Nucleus accumbens (tissue), 56 donors: Measurements from ENCODE around the gene ATAD3B.
"Not testable (repeated sequence)": the region's sequence is repeated elsewhere in the genome, so short reads cannot be mapped to it uniquely, and the experiment has no call there.

Source experiments
- DNase-seq, 56 donors: peaks; one replicate each; lab custom pipeline; 2025; lab: John Stamatoyannopoulos, UW

The ATAD3B gene

DNA sequence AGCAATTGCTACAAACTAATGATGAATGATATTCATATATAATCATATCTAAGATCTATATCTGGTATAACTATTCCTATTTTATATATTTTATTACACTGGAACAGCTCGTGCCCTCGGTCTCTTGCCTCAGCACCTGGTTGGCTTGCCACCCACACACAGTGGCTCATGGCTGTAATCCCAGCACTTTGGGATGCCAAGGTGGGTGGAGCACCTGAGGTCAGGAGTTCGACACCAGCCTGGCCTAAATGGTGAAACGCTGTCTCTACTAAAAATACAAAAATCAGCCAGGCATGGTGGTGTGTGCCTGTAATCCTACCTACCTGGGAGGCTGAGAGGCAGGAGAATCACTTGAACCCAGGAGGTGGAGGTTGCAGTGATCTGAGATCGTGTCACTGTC, 34.2 kb downstream of the ATAD3B start:
- not testable (repeated sequence) for DNase-seq

DNA sequence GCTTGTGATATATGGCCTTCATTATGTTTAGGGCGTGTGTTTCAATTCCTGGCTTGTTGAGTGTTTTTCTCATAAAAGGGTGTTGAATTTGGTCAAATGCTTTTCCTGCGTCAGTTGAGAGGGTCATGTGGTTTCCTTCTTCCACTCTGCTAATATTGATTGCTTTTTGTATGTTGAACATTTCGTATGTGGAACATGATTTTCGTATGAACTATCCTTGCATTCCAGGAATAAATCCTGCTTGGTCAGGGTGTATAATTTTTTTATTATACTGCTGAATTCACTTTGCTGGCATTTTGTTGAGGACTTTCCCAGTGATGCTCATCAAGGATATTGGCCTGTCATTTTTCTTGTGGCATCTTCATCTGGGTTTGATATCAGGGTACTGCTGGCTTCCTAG, 35.7 kb downstream of the ATAD3B start:
- DNase-seq: no peak

GRCh38 chr1:1508775-1509464, 37.4 kb downstream of the ATAD3B start:
- DNase-seq: not testable (repeated sequence)

- not testable (repeated sequence) for DNase-seq
These were observed 37.9 kb downstream of the ATAD3B start for GRCh38 chr1:1509465-1509850.

- no peak for DNase-seq
These were observed 39.5 kb downstream of the ATAD3B start for GRCh38 chr1:1510912-1511532.

- DNase-seq: peak in 55 of 56 donors; percentile 86 to 99 (median 96)
These were observed 40.1 kb downstream of the ATAD3B start, which contains the start of gene ATAD3A for GRCh38 chr1:1511533-1512285. Gene ATAD3A (plus strand): TSS chr1:1512162. CDS start chr1:1512269, 107 bp downstream.

GRCh38 chr1:1512425-1512824, 40.9 kb downstream of the ATAD3B start:
- not testable (repeated sequence) for DNase-seq

DNA sequence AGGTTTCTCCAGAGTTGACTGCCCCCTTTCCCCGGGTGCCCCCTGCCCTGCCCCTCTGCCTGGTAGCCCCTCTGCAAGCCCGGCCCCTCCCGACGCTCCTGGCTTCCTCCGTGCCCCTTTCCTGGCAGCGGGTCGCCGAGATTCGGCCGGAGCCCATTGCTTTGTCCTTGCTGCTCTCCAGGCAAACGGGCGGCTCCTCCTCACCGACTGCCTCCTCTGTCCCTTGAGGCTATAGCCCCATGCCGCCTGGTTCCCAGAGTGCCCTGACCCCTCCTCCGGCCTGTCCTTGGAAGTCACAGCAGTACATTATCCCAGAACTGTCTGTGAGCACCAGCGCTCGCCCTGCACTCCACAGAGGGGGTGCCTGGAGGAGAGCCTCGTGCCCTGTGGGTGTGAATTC, 42.1 kb downstream of the ATAD3B start:
- DNase-seq: not testable (repeated sequence)

- DNase-seq: not testable (repeated sequence)
These were observed 42.8 kb downstream of the ATAD3B start for GRCh38 chr1:1514376-1514775.

DNA sequence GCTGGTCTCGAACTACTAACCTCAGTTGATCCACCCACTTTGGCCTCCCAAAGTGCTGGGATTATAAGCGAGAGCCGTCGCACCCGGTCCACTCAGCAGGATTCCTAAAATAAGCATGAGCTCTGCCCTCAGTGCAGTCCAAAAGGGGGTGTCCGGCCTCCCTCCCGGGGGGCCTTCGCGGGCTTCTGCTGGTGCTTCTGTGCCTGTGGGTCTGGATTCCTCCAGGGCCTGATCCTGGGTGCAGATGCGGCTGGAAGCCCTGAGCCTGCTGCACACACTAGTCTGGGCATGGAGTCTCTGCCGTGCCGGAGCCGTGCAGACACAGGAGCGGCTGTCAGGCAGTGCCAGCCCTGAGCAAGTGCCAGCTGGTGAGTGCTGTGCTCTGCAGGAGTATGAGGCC, 45.4 kb downstream of the ATAD3B start:
- DNase-seq: not testable (repeated sequence)

- no peak for DNase-seq
These were observed 46.5 kb downstream of the ATAD3B start for GRCh38 chr1:1517973-1518620.

DNA sequence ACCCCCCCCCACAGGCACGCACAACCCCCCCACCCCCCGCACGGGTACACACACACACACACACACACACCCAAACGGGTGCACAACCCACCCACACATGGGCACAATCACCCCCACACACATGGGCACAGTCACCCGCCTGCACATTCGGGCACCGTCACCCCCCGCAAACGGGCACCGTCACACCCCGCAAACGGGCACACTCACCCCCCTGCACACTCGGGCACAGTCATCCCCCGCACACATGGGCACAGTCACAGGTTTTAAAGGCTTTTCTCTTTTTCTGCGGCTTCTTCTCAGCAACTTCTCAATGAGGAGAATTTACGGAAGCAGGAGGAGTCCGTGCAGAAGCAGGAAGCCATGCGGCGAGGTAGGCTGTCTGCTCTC, 47.0 kb downstream of the ATAD3B start:
- not testable (repeated sequence) for DNase-seq

- not testable (repeated sequence) for DNase-seq
These were observed 48.4 kb downstream of the ATAD3B start for GRCh38 chr1:1519805-1520505.

- DNase-seq: no peak
These were observed 49.8 kb downstream of the ATAD3B start for GRCh38 chr1:1521331-1521730.

DNA sequence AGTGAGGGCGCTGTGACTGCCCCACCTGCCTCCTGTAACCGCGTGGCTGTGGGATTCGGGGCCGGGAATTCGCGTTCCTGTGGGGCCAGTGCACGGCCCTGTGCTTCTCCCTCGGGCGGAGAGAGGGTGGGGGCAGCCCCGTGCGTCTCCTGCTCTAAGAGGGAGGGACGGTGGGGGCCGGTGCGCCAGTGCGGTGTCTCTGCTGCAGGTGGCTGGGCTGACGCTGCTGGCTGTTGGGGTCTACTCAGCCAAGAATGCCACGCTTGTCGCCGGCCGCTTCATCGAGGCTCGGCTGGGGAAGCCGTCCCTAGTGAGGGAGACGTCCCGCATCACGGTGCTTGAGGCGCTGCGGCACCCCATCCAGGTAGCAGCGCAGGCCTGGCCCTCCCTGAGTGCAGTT, 51.0 kb downstream of the ATAD3B start:
- not testable (repeated sequence) for DNase-seq

DNA sequence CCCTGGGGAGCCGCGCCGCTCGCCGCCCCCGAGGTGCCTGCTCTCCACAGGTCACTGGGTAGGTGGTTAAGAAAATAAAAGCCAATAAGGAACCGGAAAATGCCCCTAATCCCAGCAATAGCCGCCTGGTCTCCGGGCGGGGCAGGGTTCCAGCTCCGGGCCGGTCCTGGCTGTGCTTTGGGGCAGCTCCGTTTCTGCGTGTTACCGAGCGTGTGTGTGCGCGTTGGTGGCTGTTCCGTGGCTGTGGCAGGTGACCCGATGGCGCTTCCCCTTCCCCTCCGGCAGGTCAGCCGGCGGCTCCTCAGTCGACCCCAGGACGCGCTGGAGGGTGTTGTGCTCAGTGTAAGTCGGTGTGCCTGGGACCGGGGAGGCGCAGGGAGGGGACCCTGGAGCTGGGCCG, 51.7 kb downstream of the ATAD3B start:
- not testable (repeated sequence) for DNase-seq

DNA sequence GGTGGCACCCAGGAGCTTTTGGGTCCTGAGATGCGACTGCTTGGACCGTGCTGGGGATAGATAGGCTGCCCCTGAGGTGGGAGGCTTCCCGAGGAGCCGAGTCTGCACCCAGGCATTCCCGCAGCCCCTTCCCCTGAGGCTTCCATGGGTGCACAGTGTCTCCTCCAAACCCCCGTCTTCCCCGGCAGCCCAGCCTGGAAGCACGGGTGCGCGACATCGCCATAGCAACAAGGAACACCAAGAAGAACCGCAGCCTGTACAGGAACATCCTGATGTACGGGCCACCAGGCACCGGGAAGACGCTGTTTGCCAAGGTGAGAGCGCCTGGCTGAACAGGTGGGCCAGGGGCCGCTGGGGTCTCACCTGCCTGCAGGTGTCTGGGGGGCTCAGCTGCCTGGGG, 52.1 kb downstream of the ATAD3B start:
- DNase-seq: peak in 6 of 56 donors; percentile 9 to 38 (median 26)

DNA sequence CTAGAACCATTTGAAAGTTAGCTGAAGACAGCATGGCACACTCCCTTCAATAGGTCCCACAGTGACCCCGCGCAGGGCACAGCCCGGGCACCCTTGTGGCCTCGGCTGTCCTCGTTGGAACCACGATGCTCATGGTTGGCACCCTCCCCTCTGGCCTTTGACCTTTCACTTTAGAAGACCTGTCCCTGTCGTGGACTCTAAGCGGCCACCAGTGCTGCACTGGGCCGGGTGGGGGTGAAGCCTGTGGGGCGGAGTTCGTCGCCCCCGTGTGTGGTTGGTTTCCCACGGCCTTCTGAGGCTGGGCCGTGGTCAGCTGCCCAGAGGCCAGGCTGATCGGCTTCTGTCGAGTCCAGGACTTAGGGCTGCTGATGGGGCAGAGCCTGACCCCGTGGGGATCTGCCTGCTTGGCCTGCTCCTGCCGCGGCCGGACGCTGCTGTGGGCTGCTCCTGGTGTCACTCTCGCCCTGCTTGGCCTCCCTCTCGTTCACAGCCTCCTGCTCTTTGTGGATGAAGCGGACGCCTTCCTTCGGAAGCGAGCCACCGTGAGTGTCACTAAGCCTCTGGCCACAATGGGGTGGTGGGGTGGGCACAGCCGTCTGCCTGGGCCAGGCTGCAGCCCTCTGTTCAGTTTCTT, 53.3 kb downstream of the ATAD3B start:
- not testable (repeated sequence) for DNase-seq

GRCh38 chr1:1526476-1526875, 54.9 kb downstream of the ATAD3B start:
- DNase-seq: not testable (repeated sequence)
